Measurements from ENCODE around the gene ASTL.

The ASTL gene

GRCh38 chr2:96170626-96171025 lies 32.3 kb upstream of the ASTL start:
- no peak overlapping the region for H3K4me3 ChIP-seq (ENCODE audit: control insufficient read depth, low read depth, low read length)
- TF ChIP-seq, protein P1, sequence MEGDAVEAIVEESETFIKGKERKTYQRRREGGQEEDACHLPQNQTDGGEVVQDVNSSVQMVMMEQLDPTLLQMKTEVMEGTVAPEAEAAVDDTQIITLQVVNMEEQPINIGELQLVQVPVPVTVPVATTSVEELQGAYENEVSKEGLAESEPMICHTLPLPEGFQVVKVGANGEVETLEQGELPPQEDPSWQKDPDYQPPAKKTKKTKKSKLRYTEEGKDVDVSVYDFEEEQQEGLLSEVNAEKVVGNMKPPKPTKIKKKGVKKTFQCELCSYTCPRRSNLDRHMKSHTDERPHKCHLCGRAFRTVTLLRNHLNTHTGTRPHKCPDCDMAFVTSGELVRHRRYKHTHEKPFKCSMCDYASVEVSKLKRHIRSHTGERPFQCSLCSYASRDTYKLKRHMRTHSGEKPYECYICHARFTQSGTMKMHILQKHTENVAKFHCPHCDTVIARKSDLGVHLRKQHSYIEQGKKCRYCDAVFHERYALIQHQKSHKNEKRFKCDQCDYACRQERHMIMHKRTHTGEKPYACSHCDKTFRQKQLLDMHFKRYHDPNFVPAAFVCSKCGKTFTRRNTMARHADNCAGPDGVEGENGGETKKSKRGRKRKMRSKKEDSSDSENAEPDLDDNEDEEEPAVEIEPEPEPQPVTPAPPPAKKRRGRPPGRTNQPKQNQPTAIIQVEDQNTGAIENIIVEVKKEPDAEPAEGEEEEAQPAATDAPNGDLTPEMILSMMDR (IDR thresholded peaks at IDR 0.05; ENCODE audit: control insufficient read depth, insufficient read depth, low read depth, low read length, missing control alignments), result no peak
- no peak for DNase-seq (ENCODE audit: low read depth)

GRCh38 chr2:96169868-96170507 lies 31.7 kb upstream of the ASTL start:
- TF ChIP-seq, protein P1 (IDR thresholded peaks at IDR 0.05; ENCODE audit: control insufficient read depth, insufficient read depth, low read depth, low read length, missing control alignments), result no peak
- no peak overlapping the region for H3K4me3 ChIP-seq (ENCODE audit: control insufficient read depth, low read depth, low read length)
- DNase-seq (ENCODE audit: low read depth), result no peak

DNA sequence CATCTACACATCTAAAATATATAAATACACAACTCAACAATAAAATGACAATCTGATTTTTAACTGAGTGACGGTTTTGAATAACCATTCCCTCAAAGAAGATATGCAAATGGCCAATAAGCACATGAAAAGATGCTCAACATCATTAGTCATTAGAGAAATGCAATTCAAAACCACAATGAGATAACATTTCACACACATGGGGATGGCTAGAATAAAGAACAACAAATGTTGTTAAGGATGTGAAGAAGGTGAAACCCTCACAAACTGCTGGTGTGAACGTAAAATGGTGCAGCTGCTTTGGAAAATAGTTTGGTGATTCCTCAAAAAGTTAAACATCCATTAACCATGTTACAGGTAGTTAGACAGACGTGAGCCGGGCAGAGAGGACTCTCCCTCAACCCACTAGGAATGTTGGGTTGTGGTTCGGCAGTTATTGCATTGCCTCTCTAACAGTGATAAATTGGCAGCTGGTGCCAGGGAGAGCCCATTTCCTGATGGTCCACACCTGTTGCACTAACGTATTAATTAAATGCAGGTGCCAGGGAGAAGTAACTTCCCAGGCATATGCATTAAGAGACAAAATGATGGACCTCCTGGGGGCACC lies 29.2 kb upstream of the ASTL start:
- no peak overlapping the region for H3K4me3 ChIP-seq (ENCODE audit: control insufficient read depth, low read depth, low read length)
- DNase-seq (ENCODE audit: low read depth), result no peak
- TF ChIP-seq, protein P1 (IDR thresholded peaks at IDR 0.05; ENCODE audit: control insufficient read depth, insufficient read depth, low read depth, low read length, missing control alignments), result no peak

- TF ChIP-seq, protein P1 (IDR thresholded peaks at IDR 0.05; ENCODE audit: control insufficient read depth, insufficient read depth, low read depth, low read length, missing control alignments), result no peak
- H3K4me3 ChIP-seq (ENCODE audit: control insufficient read depth, low read depth, low read length), result no peak overlapping the region
- no peak for DNase-seq (ENCODE audit: low read depth)
Observed at GRCh38 chr2:96164459-96165184, 26.3 kb upstream of the ASTL start.

DNA sequence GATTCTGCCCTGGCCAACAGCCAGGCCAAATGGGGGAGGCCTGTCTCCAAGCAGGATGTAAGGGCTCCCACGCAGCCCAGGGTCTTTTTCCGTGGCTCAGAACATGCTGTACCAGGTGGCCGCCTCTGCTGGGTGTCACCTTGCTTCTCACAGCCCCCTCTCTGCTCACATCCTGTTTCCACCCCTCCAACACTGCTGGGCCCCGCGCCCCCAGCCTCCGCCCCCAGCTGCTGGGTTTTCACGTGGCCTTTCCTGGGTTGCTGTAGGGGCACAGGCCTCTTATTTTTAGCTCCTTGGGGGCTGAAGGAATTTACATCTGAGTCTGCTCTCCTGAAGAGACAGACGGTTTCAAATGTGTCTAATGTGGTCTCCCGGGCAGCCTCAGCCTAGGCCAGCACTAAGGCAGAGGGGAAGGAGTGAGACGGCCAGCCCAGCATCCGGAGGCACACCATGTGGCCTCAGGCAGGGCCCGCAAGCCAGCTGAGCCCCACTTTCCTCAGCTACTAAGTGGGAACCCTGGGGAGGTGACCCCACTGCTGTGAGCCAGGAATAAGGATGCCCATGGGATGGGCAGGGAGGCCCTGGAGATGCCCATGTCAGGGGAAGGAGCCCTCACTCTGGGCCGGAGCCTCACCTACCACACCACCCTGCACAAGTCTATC lies 25.6 kb upstream of the ASTL start:
- no peak overlapping the region for H3K4me3 ChIP-seq (ENCODE audit: control insufficient read depth, low read depth, low read length)
- no peak for DNase-seq (ENCODE audit: low read depth)
- TF ChIP-seq, protein P1 (IDR thresholded peaks at IDR 0.05; ENCODE audit: control insufficient read depth, insufficient read depth, low read depth, low read length, missing control alignments), result no peak

DNA sequence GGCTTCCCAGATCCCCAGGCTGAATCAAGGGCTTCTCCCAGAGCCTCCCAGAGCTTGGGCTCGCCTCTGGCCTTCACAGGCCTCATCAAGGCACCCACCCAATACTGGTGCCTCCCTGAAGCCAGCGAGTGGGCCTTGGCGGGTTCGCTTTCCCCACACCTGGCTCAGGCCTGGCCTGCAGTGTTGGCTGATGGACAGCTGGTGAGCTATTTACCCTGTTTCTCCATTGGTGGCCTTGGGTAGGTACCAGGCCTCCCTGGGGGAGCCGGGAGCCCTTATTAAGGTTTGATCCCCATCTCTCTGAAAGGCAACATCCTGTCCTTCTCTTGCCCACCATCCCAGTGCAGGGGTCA lies 25.1 kb upstream of the ASTL start:
- TF ChIP-seq, protein P1 (IDR thresholded peaks at IDR 0.05; ENCODE audit: control insufficient read depth, insufficient read depth, low read depth, low read length, missing control alignments), result no peak
- DNase-seq (ENCODE audit: low read depth), result no peak
- no peak overlapping the region for H3K4me3 ChIP-seq (ENCODE audit: control insufficient read depth, low read depth, low read length)

Measured in AG09309 (cell line).